Measurements from ENCODE around the gene NCOA6.

- no peak for TF ChIP-seq CTCF (conservative IDR thresholded peaks at IDR 0.05 in 1 of 2, IDR thresholded peaks at IDR 0.05 in 1 of 2; ENCODE audit: extremely low read depth in 1 of 2, insufficient read depth in 1 of 2, low read depth in 1 of 2, low read length in 2 of 2)
- TF ChIP-seq EZH2 (IDR thresholded peaks at IDR 0.05; ENCODE audit: borderline replicate concordance, low read length): no peak
Measured at GRCh38 chr20:34703061-34703423, 122.4 kb downstream of the NCOA6 start.
